Nephron progenitor cell (in vitro differentiated cells): ENCODE data around the gene UBE2F.
A peak's percentile ranks its signal among the peaks of the same experiment; 100 is the strongest.

Experiments used
- DNase-seq: peaks from one replicate; pipeline ENCODE4 v3.0.0; 2021
- H3K27ac Mint-ChIP-seq: 2 replicates; pipeline ENCODE4 v1.8.0; 2021; ENCODE audit warnings: mild to moderate bottlenecking, moderate library complexity, mixed read lengths
- H3K27me3 Mint-ChIP-seq: 2 replicates; pipeline ENCODE4 v1.8.0; 2021; ENCODE audit warnings: mild to moderate bottlenecking, low read depth, mixed read lengths; ENCODE audit not compliant: poor library complexity
- H3K36me3 Mint-ChIP-seq: 2 replicates; pipeline ENCODE4 v1.8.0; 2021; ENCODE audit warnings: low read depth, mixed read lengths
- H3K4me1 Mint-ChIP-seq: 2 replicates; pipeline ENCODE4 v1.8.0; 2021; ENCODE audit warnings: mixed read lengths
- H3K4me3 Mint-ChIP-seq: 2 replicates; pipeline ENCODE4 v1.8.0; 2021; ENCODE audit warnings: mild to moderate bottlenecking, moderate library complexity, mixed read lengths
- H3K9me3 Mint-ChIP-seq: 2 replicates; pipeline ENCODE4 v1.8.0; 2021; ENCODE audit warnings: mild to moderate bottlenecking, moderate library complexity, mixed read lengths
- TF ChIP-seq, protein P1 (sequence below): fragments of 200-600 bp; sonication (generic); IDR thresholded peaks from 2 replicates; pipeline ENCODE4 v1.5.0; 2021; ENCODE audit warnings: antibody characterized with exemption

Gene UBE2F

DNA sequence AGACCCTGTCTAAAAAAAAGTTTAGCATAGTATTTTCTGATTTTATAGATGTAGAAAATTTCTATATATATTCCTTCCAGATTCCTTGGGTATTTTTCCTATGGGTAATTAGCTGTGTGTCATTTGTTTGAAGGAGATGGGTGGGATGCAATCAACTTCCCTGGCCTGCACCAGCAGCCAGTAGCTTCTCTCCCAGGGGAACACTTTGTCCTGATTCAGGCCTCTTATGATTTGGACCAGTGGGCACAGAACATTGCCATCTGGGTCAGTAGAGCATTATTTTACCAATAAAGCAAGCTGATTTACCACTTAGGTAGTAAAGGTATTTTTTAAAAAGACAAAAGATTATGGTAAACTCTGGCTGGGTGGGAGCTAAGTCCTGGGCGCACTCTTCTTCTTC, 26.9 kb downstream of the UBE2F start:
- H3K36me3 Mint-ChIP-seq = peaks cover 59% of the 10 kb centered on the region
- no peak for DNase-seq
- no peaks in the 10 kb centered on the region for H3K4me1 Mint-ChIP-seq
- no peak overlapping the region for H3K27ac Mint-ChIP-seq
- H3K27me3 Mint-ChIP-seq = no peaks in the 10 kb centered on the region
- H3K9me3 Mint-ChIP-seq = peaks cover 4% of the 10 kb centered on the region
- TF ChIP-seq, protein P1, sequence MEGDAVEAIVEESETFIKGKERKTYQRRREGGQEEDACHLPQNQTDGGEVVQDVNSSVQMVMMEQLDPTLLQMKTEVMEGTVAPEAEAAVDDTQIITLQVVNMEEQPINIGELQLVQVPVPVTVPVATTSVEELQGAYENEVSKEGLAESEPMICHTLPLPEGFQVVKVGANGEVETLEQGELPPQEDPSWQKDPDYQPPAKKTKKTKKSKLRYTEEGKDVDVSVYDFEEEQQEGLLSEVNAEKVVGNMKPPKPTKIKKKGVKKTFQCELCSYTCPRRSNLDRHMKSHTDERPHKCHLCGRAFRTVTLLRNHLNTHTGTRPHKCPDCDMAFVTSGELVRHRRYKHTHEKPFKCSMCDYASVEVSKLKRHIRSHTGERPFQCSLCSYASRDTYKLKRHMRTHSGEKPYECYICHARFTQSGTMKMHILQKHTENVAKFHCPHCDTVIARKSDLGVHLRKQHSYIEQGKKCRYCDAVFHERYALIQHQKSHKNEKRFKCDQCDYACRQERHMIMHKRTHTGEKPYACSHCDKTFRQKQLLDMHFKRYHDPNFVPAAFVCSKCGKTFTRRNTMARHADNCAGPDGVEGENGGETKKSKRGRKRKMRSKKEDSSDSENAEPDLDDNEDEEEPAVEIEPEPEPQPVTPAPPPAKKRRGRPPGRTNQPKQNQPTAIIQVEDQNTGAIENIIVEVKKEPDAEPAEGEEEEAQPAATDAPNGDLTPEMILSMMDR = no peak
- H3K4me3 Mint-ChIP-seq = no peak overlapping the region

DNA sequence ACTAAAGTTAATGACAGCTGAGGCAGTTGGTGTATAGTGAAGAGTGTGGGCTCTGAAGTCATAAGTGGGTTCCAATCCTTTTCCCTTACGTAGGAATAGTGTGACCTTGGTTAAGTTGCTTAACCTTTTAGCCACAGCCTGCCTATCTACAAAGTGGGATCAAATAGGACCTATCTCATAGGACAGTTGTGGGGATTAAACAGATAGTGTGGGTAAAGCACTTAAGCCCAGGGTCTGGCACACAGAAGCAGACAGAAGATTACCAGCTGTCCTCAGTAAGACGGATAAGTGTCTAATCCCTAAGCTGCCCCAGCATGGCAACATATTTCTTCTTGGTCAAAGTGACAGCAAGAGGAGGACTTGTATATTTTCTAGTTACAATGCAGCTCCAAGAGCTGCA, 28.2 kb downstream of the UBE2F start:
- no peaks in the 10 kb centered on the region for H3K27me3 Mint-ChIP-seq
- H3K27ac Mint-ChIP-seq = peak overlapping the region; percentile 3
- peaks cover 17% of the 10 kb centered on the region for H3K9me3 Mint-ChIP-seq
- H3K36me3 Mint-ChIP-seq = peaks cover 63% of the 10 kb centered on the region
- no peak overlapping the region for H3K4me3 Mint-ChIP-seq
- H3K4me1 Mint-ChIP-seq = no peaks in the 10 kb centered on the region
- TF ChIP-seq, protein P1 = no peak
- no peak for DNase-seq

DNA sequence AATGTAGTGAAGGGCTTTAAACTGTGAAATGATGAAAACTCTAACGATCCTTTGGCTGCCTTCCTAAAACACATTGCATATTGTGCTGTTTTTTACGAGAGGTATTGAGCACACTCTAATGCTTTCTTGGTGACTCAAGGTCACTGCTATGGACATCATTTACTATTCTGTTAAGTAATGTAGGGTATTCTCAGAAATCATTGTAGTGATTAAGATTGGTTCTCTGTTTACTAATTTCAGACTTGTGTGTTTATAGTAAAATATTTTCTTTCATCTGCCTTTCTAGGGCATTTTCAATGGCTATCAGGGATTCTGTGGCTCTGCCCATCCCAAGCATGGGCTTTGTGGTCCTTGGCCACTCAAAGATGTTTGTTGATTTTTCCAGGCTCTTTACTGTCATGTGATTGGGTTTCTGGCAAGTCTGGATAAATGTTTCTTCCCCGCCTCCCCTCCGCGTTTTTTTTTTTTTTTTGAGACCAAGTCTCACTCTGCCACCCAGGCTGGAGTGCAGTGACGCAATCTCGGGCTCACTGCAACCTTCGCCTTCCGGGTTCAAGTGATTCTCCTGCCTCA, 29.3 kb downstream of the UBE2F start:
- peaks cover 70% of the 10 kb centered on the region for H3K36me3 Mint-ChIP-seq

DNA sequence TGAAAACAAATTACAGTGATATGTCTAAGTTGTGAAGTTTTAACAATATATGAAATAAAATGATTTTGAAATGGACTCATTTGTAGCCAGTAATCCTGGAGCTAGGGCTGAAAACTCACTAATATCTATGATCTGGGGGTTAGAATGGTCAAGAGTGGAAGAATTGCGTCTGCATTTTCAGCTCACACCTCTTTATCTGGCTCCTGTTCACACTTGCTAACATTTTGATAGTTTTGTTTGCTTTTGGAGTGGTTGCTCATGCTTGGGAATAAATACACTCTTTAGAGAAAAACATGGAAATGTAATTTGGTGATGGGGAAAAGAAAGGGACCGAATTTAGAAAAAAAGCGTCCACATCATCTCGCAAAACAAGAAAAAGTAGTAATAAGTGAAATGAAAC, 30.7 kb downstream of the UBE2F start:
- no peaks in the 10 kb centered on the region for H3K27me3 Mint-ChIP-seq
- TF ChIP-seq, protein P1 = no peak
- H3K4me3 Mint-ChIP-seq = no peak overlapping the region
- no peaks in the 10 kb centered on the region for H3K4me1 Mint-ChIP-seq
- DNase-seq = no peak
- peaks cover 70% of the 10 kb centered on the region for H3K36me3 Mint-ChIP-seq
- no peak overlapping the region for H3K27ac Mint-ChIP-seq
- H3K9me3 Mint-ChIP-seq = peaks cover 25% of the 10 kb centered on the region

More for the DNA sequence above, 29.3 kb downstream of the UBE2F start:
- Mint-ChIP-seq H3K4me1 (no peaks in the 10 kb centered on the region), H3K27me3 (no peaks in the 10 kb centered on the region), H3K4me3 (no peak overlapping the region), H3K27ac (no peak overlapping the region), H3K9me3 (peaks cover 25% of the 10 kb centered on the region)
- TF ChIP-seq, protein P1 = no peak
- no peak for DNase-seq

DNA sequence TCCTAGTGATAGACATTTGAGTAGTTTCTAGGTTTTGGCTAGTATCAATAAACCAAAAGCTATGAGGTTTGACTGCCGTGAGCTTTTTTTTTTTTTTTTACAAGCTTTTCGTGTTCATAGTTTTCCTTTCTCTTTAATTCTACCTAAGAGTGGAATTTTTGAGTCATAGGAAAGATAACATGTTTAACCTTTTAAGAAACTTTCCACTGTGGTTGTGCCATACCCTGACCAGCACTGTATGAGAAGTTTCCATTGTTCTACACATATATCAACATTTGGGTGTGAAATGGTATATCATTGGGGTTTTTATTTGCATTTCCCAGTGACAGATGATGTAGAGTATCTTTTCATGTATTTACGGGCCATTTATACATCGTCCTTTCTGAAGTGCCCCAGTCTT, 31.7 kb downstream of the UBE2F start:
- Mint-ChIP-seq H3K36me3 (peaks cover 69% of the 10 kb centered on the region), H3K9me3 (peaks cover 25% of the 10 kb centered on the region), H3K4me3 (no peak overlapping the region), H3K4me1 (no peaks in the 10 kb centered on the region), H3K27me3 (no peaks in the 10 kb centered on the region), H3K27ac (no peak overlapping the region)
- TF ChIP-seq, protein P1 = no peak
- DNase-seq = no peak
